ENCODE results near the gene FKTN.

The FKTN gene

GRCh38 chr9:105632807-105633206 lies 74.9 kb downstream of the FKTN start:
- DNase-seq (ENCODE audit: low read depth, low spot score), result no peak

DNA sequence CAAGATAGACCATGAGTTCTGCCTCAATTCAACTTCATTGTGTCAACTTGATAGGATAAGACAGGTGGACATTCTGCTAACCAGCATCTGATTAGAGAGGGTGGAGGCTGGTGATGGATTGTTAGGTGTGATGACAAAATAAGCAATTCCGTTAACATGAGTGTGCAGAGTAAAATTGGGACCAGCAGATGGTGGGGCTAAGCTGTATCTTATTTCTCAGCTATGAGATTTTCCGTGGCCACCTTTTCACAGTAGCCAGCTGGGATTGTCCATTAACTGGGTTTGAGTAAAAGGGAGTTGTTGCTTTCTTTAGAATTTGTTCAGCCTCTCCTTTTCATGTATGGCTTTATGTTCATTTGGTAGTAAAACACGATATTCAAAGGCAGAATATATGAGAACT lies 75.5 kb downstream of the FKTN start:
- DNase-seq (ENCODE audit: low read depth, low spot score), result no peak

- DNase-seq (ENCODE audit: low read depth, low spot score), result no peak
These were observed 78.4 kb downstream of the FKTN start for GRCh38 chr9:105636331-105636730.

- DNase-seq (ENCODE audit: low read depth, low spot score), result no peak
These were observed 80.0 kb downstream of the FKTN start for GRCh38 chr9:105637787-105638395.

DNA sequence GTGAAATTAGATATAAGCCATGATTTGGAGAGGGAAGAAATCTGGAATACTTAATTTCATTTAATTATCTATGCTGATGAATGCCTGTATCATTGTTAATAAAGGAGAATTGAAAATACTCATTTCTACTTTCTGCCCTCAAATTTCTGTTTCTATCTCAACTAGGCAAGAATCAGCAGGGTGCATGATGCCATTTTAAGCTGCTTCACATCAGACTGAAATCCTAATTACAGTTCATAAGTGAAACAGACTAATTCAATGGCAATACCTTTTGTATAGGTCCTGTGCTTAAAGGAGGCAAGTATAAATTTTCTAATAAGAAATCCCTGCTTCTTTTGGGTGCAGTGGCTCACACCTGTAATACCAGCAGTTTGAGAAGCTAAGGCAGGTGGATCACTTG lies 82.0 kb downstream of the FKTN start:
- no peak for DNase-seq (ENCODE audit: low read depth, low spot score)

DNA sequence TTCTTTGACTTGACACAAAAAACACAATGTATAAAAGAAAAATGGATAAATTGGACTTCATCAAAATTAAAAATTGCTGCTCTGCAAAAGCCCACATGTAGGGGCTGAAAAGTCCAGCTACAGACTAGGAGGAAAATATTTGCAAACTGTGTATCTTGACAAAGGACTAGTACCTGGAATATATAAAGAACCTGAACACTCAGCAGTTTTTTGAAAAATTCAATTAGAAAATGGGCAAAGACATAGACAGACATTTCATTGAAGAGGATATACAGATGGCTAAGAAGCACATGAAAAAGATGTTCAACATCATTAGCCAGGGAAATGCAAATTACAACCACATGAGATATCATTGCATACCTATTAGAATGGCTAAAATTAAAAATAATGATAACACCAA lies 85.9 kb downstream of the FKTN start:
- no peak for DNase-seq (ENCODE audit: low read depth, low spot score)

GRCh38 chr9:105646879-105647594 lies 89.1 kb downstream of the FKTN start:
- DNase-seq (ENCODE audit: low read depth, low spot score), result no peak

DNA sequence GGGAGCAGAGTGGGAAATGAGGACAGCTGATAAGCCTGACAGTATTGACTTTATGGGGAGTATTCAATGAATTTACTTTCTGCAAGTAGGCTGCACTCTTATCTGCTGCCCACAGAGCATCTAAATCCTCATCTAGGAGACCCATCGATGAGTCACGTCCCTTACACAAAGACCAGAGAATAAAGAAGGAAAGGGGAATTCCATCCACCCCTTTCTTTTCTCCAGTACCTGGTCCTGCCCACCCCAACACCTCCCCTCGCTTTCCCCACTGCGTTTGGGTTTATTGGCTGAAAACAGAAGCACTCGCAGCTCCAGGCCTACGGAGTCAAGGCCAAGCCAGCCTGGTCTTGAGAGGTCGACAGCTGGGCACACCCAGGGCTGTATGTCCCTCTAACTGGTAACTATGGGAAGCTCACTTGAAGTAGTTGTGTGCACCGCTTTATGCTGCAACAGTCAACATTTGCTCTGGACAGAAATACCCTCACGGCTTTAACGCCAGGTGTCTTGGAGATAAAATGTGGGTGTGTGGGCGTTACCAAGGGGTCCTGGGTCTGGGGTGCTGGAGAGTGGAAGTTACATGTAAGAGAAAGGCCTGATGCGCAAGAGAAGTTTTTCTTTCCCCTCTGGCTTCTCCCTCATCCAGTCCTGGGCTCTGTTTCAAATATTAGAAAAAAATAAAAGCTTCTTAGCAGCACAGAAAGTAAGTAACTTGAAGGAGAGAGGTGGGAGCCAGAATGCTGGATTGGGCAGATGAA lies 89.8 kb downstream of the FKTN start:
- no peak for DNase-seq (ENCODE audit: low read depth, low spot score)

- DNase-seq (ENCODE audit: low read depth, low spot score), result no peak
These were observed 93.9 kb downstream of the FKTN start for GRCh38 chr9:105651806-105652205.

DNA sequence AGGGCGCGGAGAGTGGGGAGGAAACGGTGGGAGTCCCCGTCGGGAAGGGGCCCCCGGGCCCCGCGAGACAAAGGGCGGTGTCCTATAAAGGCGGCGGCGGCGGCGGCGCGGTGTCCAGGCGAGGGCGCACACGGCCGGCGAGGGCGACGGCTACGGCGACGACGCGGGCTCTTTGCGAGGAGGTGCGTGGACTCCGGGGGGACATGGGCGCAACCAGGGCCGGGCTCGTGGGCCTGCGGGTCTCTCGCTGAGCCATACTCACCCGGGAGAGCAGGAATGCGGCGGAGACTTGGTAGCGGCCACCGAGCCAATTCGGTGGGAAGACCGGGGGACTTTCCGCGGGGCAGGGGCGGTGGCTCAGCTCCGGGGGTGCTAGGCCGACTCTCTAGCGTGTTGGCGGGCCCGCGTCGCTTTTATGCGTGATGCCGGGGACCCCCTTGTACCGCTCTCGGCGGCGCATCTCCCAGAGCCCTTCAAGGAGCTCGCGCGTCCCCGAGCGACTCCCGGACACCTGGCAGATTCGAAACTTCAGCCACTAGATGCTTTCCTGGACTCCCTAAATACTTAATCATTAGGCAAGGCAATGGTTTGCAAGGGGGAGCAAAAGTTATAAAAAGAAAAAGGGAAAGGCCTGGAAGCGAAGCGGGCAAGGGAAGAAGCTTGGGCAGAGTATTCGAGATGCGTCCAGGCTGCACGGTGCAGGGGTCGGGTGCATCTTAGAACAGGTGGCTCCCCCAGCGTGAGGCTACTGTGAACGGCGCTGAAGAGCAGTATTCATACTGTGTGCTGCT lies 98.4 kb downstream of the FKTN start:
- DNase-seq (ENCODE audit: low read depth, low spot score), result no peak

DNA sequence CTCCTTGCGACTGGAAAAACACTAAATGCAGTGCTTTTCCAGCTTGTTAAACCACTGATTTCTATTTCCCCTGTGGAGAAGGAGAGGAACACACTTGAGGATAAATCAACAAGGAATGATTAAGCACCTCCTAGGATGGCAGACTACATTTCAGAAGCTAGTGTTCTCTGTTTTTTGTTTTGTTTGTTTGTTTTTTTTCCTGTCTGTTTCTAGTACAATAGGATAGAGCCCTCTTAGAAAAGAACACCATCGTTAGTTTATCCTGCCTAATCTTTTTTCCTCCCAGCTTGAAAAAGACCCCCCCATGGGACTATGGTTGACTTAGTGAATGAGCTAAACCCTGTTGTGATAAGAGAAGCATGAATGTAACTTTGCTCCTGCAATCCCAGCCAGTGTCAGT lies 100.4 kb downstream of the FKTN start:
- no peak for DNase-seq (ENCODE audit: low read depth, low spot score)

DNA sequence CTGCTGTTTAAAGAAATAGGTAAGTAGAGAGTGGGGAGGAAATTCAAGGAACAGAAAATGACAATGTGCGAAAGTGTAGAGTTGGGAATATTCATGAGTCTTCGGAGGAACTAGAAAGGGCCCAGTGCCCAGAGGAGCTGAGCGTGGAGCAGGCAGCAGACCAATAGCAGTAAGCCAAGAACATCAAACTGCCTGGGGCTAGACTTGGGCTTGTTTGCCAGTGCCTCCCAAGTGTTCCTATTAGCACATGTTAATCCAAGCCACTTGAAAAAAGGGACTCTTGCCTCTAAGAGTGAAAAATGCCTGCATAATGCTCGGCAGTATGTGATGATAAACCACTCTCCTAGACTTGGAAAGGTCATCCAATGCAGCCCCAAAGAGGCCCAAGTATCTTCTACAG lies 103.1 kb downstream of the FKTN start:
- no peak for DNase-seq (ENCODE audit: low read depth, low spot score)

GRCh38 chr9:105662184-105663104 lies 104.5 kb downstream of the FKTN start, which contains the start of gene TAL2:
Gene TAL2, plus strand, starts transcription at chr9:105662457. Its CDS starts 40 bp downstream, at chr9:105662497.
- no peak for DNase-seq (ENCODE audit: low read depth, low spot score)

DNA sequence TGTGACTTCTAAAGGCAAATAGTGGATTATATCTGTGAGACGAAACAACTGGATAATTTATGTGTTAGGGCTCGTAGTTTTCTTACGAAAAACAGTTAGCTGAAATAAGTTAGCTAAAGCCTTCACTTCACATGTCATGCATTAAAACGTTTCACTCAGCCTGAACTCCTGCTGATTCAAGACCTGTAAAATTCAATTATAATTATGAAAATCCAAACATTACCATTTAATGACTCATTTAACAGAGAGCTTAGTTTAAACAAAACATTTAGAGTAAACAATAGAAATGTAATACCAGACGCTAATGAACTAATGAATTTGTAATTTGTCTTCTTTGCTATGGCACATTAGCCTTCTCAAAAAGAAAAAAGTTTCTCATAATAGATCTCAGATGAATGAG lies 106.0 kb downstream of the FKTN start:
- no peak for DNase-seq (ENCODE audit: low read depth, low spot score)

- no peak for DNase-seq (ENCODE audit: low read depth, low spot score)
These were observed 109.9 kb downstream of the FKTN start for GRCh38 chr9:105667867-105668266.

GRCh38 chr9:105670315-105670714 lies 112.4 kb downstream of the FKTN start:
- no peak for DNase-seq (ENCODE audit: low read depth, low spot score)

GRCh38 chr9:105670775-105671174 lies 112.8 kb downstream of the FKTN start:
- DNase-seq (ENCODE audit: low read depth, low spot score), result no peak

GRCh38 chr9:105672711-105673234 lies 114.8 kb downstream of the FKTN start:
- DNase-seq (ENCODE audit: low read depth, low spot score), result no peak

- no peak for DNase-seq (ENCODE audit: low read depth, low spot score)
These were observed 116.0 kb downstream of the FKTN start for GRCh38 chr9:105673850-105674387.

GRCh38 chr9:105676351-105676923 lies 118.5 kb downstream of the FKTN start:
- no peak for DNase-seq (ENCODE audit: low read depth, low spot score)

Measured in smooth muscle cell of the brain vasculature (primary cell).